B cell (primary cell): Measurements from ENCODE around the gene SMIM14.
"Not testable (repeated sequence)": the region's sequence is repeated elsewhere in the genome, so short reads cannot be mapped to it uniquely, and the experiment has no call there.

Experiments
- CTCF ChIP-seq: fragments of 200-600 bp; IDR thresholded peaks from one replicate; pipeline ENCODE4 v1.8.0; 2022; ENCODE audit warnings: antibody characterized with exemption, mild to moderate bottlenecking
- EZH2 ChIP-seq: IDR thresholded peaks from 2 replicates; pipeline ENCODE4 v1.6.1; 2012; ENCODE audit warnings: borderline replicate concordance, low read depth, mild to moderate bottlenecking, moderate library complexity, low read length; ENCODE audit not compliant: insufficient read depth, poor library complexity, severe bottlenecking

GRCh38 chr4:39514266-39514665 is 124.4 kb downstream of the SMIM14 start:
- TF ChIP-seq CTCF, EZH2: not testable (repeated sequence)
